ENCODE results near the gene MAN2A1.

MAN2A1 gene

DNA sequence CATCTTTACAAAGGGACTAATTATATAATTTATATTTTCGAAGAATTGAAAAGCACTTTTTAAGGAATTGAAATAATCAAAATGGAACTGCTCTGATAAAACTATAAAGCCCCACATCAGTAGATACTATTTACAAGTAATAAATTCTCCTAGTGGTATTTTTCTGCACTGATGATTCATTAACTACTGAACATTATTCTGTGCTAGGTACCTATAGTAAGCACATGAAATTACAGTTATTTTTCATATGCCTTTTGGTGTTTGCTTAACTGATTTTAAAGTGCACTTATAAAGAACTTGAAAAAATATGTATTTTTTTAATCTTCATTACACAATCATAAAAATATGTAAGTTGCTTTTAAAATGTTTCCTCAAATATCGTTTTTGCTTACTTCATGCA, 123.0 kb downstream of the MAN2A1 start:
- no peak for TF ChIP-seq SIN3A (IDR thresholded peaks at IDR 0.05; ENCODE audit: borderline replicate concordance, insufficient read depth, low read length)
- no peak for TF ChIP-seq POLR2AphosphoS5 (IDR thresholded peaks at IDR 0.05; ENCODE audit: low read depth, low read length)
- no peak for TF ChIP-seq TAF1 (IDR thresholded peaks at IDR 0.05; ENCODE audit: borderline replicate concordance, insufficient read depth, low read length)

- no peak for TF ChIP-seq POLR2AphosphoS5 (IDR thresholded peaks at IDR 0.05; ENCODE audit: low read depth, low read length)
- TF ChIP-seq, protein P1, sequence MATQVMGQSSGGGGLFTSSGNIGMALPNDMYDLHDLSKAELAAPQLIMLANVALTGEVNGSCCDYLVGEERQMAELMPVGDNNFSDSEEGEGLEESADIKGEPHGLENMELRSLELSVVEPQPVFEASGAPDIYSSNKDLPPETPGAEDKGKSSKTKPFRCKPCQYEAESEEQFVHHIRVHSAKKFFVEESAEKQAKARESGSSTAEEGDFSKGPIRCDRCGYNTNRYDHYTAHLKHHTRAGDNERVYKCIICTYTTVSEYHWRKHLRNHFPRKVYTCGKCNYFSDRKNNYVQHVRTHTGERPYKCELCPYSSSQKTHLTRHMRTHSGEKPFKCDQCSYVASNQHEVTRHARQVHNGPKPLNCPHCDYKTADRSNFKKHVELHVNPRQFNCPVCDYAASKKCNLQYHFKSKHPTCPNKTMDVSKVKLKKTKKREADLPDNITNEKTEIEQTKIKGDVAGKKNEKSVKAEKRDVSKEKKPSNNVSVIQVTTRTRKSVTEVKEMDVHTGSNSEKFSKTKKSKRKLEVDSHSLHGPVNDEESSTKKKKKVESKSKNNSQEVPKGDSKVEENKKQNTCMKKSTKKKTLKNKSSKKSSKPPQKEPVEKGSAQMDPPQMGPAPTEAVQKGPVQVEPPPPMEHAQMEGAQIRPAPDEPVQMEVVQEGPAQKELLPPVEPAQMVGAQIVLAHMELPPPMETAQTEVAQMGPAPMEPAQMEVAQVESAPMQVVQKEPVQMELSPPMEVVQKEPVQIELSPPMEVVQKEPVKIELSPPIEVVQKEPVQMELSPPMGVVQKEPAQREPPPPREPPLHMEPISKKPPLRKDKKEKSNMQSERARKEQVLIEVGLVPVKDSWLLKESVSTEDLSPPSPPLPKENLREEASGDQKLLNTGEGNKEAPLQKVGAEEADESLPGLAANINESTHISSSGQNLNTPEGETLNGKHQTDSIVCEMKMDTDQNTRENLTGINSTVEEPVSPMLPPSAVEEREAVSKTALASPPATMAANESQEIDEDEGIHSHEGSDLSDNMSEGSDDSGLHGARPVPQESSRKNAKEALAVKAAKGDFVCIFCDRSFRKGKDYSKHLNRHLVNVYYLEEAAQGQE (IDR thresholded peaks at IDR 0.05; ENCODE audit: insufficient read depth in 1 of 2, low read depth in 2 of 2, low read length in 2 of 2) = no peak
- no peak for TF ChIP-seq SIN3A (IDR thresholded peaks at IDR 0.05; ENCODE audit: borderline replicate concordance, insufficient read depth, low read length)
- TF ChIP-seq FOXP2 (optimal IDR thresholded peaks at IDR 0.05; ENCODE audit: borderline replicate concordance, extremely low read depth, extremely low read length, insufficient read depth) = no peak
- TF ChIP-seq TAF1 (IDR thresholded peaks at IDR 0.05; ENCODE audit: borderline replicate concordance, insufficient read depth, low read length) = no peak
These were observed 127.0 kb downstream of the MAN2A1 start for GRCh38 chr5:109816732-109817131.

GRCh38 chr5:109819878-109820277, 130.2 kb downstream of the MAN2A1 start:
- TF ChIP-seq SIN3A (IDR thresholded peaks at IDR 0.05; ENCODE audit: borderline replicate concordance, insufficient read depth, low read length) = no peak
- TF ChIP-seq FOXP2 (optimal IDR thresholded peaks at IDR 0.05; ENCODE audit: borderline replicate concordance, extremely low read depth, extremely low read length, insufficient read depth) = no peak
- TF ChIP-seq, protein P1 (IDR thresholded peaks at IDR 0.05; ENCODE audit: insufficient read depth in 1 of 2, low read depth in 2 of 2, low read length in 2 of 2) = no peak
- TF ChIP-seq POLR2AphosphoS5 (IDR thresholded peaks at IDR 0.05; ENCODE audit: low read depth, low read length) = no peak
- no peak for TF ChIP-seq TAF1 (IDR thresholded peaks at IDR 0.05; ENCODE audit: borderline replicate concordance, insufficient read depth, low read length)

DNA sequence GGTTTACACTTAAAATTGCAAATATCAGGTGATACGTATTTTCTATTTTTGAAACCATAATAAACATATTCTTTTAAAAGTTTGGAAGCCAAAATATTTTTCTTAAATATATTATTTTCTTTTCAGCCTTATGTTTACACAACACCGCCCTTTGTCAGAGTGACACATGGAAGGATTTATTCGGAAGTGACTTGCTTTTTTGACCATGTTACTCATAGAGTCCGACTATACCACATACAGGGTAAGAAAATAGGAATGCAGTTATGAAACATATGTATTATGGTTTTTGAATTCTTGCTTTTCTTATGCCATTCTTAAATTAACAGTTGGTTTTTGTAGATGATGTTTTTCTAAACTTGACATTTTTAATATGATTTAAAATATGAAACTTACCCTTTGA, 133.9 kb downstream of the MAN2A1 start:
- TF ChIP-seq TAF1 (IDR thresholded peaks at IDR 0.05; ENCODE audit: borderline replicate concordance, insufficient read depth, low read length) (no peak), SIN3A (IDR thresholded peaks at IDR 0.05; ENCODE audit: borderline replicate concordance, insufficient read depth, low read length) (no peak), FOXP2 (optimal IDR thresholded peaks at IDR 0.05; ENCODE audit: borderline replicate concordance, extremely low read depth, extremely low read length, insufficient read depth) (no peak), POLR2AphosphoS5 (IDR thresholded peaks at IDR 0.05; ENCODE audit: low read depth, low read length) (no peak)
- TF ChIP-seq, protein P1 (IDR thresholded peaks at IDR 0.05; ENCODE audit: insufficient read depth in 1 of 2, low read depth in 2 of 2, low read length in 2 of 2) = no peak

DNA sequence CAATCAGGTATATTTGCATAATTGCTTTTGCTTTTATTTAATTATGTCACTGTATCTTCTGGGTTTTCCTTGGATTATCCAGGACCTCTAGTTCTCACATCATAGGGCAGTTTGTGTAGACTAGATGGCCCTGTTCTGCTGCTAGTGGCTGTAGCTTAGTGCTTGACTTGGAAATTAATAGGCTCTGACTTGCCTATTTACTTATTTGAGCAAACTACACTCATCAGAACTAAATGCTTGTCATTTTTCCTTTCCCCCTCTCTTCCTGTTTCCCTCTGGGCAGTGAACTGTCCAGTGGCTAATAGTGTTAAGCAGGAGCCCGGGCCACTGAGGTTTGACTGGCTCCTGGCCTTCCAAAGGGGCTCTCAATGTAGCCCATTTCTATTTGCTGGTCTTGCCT, 135.7 kb downstream of the MAN2A1 start:
- TF ChIP-seq, protein P1 (IDR thresholded peaks at IDR 0.05; ENCODE audit: insufficient read depth in 1 of 2, low read depth in 2 of 2, low read length in 2 of 2) = no peak
- TF ChIP-seq SIN3A (IDR thresholded peaks at IDR 0.05; ENCODE audit: borderline replicate concordance, insufficient read depth, low read length) (no peak), POLR2AphosphoS5 (IDR thresholded peaks at IDR 0.05; ENCODE audit: low read depth, low read length) (no peak), TAF1 (IDR thresholded peaks at IDR 0.05; ENCODE audit: borderline replicate concordance, insufficient read depth, low read length) (no peak), FOXP2 (optimal IDR thresholded peaks at IDR 0.05; ENCODE audit: borderline replicate concordance, extremely low read depth, extremely low read length, insufficient read depth) (no peak)

All from PFSK-1 (cell line).